AG09309 (cell line): Measurements from ENCODE around the gene LRFN2.

Experiments used
- DNase-seq: peaks from one replicate; pipeline ENCODE4 v3.0.0-alpha.2; 2010; ENCODE audit warnings: low read depth
- H3K4me3 ChIP-seq: 2 replicates; pipeline ENCODE4 v1.5.1; 2011; ENCODE audit warnings: mild to moderate bottlenecking, low read depth, low read length, moderate library complexity; ENCODE audit not compliant: control insufficient read depth
- CTCF ChIP-seq: IDR thresholded peaks from 2 replicates; pipeline ENCODE4 v1.5.1; 2011; ENCODE audit warnings: mild to moderate bottlenecking, low read depth, low read length, inconsistent platforms; ENCODE audit not compliant: insufficient read depth, control insufficient read depth; ENCODE audit errors: missing control alignments

LRFN2 gene

DNA sequence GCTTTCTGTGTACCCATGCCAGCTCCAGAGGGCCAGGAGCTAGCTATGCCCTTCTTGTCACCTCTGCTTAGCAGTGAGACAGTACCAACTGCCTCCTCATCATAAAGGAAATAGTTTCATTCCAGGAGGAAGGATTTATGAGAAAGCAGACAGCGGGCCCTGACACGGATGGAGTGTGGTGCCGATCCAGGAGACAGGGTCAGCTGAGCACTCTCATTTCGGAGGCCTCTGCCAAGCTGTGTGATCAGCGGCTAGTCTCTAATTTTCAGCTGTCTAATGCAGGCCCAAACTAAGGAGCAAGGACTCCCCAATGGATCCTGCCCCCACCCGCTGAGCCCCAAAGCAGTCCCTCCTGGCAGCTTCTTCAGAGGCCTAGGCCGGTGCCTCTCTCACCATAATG lies 103.1 kb downstream of the LRFN2 start:
- TF ChIP-seq CTCF: no peak
- H3K4me3 ChIP-seq: no peak overlapping the region
- no peak for DNase-seq

- no peak for DNase-seq
- no peak for TF ChIP-seq CTCF
- no peak overlapping the region for H3K4me3 ChIP-seq
Measured at GRCh38 chr6:40482532-40482931, 104.6 kb downstream of the LRFN2 start.

DNA sequence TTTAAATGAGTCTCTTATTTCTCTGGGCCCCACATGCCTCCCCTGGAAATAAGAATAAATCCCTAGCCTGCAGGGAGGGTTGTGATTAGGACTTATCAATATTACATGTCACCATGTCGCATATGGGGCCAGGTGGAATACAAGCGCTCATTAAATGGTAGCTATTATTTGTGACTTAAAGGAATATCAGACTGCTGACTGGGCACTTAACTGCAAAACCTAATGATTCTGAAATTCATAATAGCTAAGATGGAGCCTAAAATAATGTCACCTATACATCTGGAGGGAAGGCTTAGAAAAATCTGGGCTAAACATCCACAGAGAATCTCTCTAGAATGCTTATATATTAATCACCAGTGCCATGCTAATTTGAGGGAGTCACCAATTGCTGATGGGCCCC lies 106.5 kb downstream of the LRFN2 start:
- H3K4me3 ChIP-seq: no peak overlapping the region
- DNase-seq: no peak
- TF ChIP-seq CTCF: no peak

- no peak for TF ChIP-seq CTCF
- H3K4me3 ChIP-seq: no peak overlapping the region
- no peak for DNase-seq
Measured at GRCh38 chr6:40479706-40480105, 107.5 kb downstream of the LRFN2 start.

GRCh38 chr6:40477246-40478126 lies 109.7 kb downstream of the LRFN2 start:
- H3K4me3 ChIP-seq: no peak overlapping the region
- DNase-seq: no peak

GRCh38 chr6:40476673-40477072 lies 110.5 kb downstream of the LRFN2 start:
- H3K4me3 ChIP-seq: no peak overlapping the region
- TF ChIP-seq CTCF: no peak
- DNase-seq: no peak

More at GRCh38 chr6:40477246-40478126, 109.7 kb downstream of the LRFN2 start:
- no peak for TF ChIP-seq CTCF

DNA sequence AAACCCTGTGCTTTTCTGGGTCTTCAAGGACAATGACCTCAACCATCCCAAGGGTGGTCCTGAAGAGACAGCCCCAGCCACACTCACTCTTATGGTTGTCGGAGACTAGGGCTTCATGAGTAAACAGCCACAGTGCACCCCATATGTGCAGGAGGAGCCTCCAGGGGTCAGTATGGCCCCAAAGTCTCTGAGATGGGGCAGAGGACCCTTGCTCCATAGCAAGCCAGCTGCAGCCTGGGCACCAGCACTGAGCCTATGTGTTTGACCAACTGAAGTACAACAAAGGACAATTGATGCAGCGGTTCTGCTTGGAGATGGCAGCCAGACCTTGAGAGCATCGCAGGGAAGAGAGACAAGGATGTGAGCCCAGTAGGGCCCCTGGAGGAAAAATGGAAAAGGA lies 112.2 kb downstream of the LRFN2 start:
- DNase-seq: no peak
- H3K4me3 ChIP-seq: no peak overlapping the region
- no peak for TF ChIP-seq CTCF
